ENCODE results near the gene DOK6. TPM values are rescaled to one million over a fixed set of nuclear protein-coding genes. Genes with fewer than 3 reads are reported as not detected.

DOK6 gene
- total RNA-seq, 3 donors from 2014 or later: 1.0 to 1.4 (median 1.3) TPM

DNA sequence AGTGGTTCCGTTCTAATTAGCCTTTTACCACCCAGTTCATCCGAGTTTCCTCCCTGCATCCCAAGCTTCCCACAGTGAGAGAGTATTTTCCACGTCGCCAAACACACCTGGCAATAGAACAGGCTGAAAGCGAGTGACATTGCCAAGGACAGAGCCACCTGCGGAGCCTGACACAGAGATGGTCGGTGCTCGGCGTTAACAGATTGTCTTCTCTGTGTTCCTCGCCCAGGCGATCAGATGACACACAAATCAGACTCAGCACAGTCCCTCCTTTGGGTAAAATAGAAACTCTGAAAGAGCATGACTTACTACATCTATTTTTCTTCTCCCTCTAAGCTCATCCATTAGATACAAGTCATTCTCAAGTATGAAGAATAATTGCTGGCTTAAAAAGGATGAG lies 439.3 kb downstream of the DOK6 start:
- Histone ChIP-seq H3K36me3 (no peaks in the 10 kb centered on the region), H3K27me3 (no peaks in the 10 kb centered on the region), H3K4me1 (no peaks in the 10 kb centered on the region), H3K4me3 (no peak overlapping the region), H3K27ac (no peak overlapping the region), H3K9me3 (no peaks in the 10 kb centered on the region)
- TF ChIP-seq, protein P1, sequence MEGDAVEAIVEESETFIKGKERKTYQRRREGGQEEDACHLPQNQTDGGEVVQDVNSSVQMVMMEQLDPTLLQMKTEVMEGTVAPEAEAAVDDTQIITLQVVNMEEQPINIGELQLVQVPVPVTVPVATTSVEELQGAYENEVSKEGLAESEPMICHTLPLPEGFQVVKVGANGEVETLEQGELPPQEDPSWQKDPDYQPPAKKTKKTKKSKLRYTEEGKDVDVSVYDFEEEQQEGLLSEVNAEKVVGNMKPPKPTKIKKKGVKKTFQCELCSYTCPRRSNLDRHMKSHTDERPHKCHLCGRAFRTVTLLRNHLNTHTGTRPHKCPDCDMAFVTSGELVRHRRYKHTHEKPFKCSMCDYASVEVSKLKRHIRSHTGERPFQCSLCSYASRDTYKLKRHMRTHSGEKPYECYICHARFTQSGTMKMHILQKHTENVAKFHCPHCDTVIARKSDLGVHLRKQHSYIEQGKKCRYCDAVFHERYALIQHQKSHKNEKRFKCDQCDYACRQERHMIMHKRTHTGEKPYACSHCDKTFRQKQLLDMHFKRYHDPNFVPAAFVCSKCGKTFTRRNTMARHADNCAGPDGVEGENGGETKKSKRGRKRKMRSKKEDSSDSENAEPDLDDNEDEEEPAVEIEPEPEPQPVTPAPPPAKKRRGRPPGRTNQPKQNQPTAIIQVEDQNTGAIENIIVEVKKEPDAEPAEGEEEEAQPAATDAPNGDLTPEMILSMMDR (IDR thresholded peaks at IDR 0.05): no peak
- TF ChIP-seq POLR2A (IDR thresholded peaks at IDR 0.05): no peak
- no peak for TF ChIP-seq POLR2AphosphoS5 (IDR thresholded peaks at IDR 0.05)
- DNase-seq (ENCODE audit: low spot score in 2 of 2): no peak
- intact Hi-C loops (cut with DNase I; ENCODE audit: low total_unique reads): no loop called here

DNA sequence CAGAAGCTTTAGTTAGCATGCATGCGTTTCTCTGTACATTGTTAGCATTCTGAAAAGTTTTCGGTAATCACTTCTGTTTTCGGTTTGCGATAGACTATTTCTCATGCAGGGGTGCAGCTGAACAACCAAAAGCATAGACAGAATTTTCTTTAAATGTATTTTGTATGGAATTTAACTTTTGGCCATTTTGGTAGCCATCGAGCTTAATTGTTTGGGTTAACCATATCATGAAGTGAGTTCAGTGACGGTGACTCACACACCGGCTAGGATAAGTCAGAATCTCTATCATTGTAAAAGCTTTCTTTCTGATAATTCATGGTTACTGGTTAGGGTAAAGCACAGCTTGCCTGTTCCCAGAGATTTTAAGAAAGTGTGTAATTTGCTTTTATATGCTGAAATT lies 439.8 kb downstream of the DOK6 start:
- no peaks in the 10 kb centered on the region for H3K4me1 ChIP-seq
- no peak overlapping the region for H3K27ac ChIP-seq
- no peak overlapping the region for H3K4me3 ChIP-seq
- H3K36me3 ChIP-seq: no peaks in the 10 kb centered on the region
- intact Hi-C loops (cut with DNase I; ENCODE audit: low total_unique reads): no loop called here
- TF ChIP-seq POLR2A (IDR thresholded peaks at IDR 0.05) (no peak), POLR2AphosphoS5 (IDR thresholded peaks at IDR 0.05) (no peak)
- TF ChIP-seq, protein P1 (IDR thresholded peaks at IDR 0.05): no peak
- H3K27me3 ChIP-seq: no peaks in the 10 kb centered on the region
- H3K9me3 ChIP-seq: no peaks in the 10 kb centered on the region
- no peak for DNase-seq (ENCODE audit: low spot score in 2 of 2)

DNA sequence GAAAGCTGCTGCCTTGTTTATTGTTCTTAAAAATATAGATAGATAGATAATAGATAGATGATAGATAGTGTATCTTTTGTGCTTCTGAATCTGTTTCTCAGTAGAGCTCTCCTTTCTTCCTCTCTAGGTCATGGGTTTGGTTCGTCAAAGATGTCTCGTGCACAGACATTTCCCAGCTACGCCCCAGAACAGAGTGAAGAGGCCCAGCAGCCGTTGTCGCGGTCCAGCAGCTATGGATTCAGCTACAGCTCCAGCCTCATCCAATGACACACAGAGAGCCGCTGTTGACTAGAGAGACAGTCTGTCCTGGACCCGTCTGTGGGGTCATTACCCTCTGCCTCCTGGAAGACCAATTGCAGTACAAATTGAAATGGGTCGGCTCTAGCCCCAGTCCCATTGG lies 440.4 kb downstream of the DOK6 start:
- intact Hi-C loops (cut with DNase I; ENCODE audit: low total_unique reads): no loop called here
- no peaks in the 10 kb centered on the region for H3K36me3 ChIP-seq
- no peak overlapping the region for H3K4me3 ChIP-seq
- no peak for DNase-seq (ENCODE audit: low spot score in 2 of 2)
- H3K27me3 ChIP-seq: no peaks in the 10 kb centered on the region
- no peaks in the 10 kb centered on the region for H3K4me1 ChIP-seq
- no peak overlapping the region for H3K27ac ChIP-seq
- H3K9me3 ChIP-seq: no peaks in the 10 kb centered on the region
- no peak for TF ChIP-seq POLR2AphosphoS5 (IDR thresholded peaks at IDR 0.05)

DNA sequence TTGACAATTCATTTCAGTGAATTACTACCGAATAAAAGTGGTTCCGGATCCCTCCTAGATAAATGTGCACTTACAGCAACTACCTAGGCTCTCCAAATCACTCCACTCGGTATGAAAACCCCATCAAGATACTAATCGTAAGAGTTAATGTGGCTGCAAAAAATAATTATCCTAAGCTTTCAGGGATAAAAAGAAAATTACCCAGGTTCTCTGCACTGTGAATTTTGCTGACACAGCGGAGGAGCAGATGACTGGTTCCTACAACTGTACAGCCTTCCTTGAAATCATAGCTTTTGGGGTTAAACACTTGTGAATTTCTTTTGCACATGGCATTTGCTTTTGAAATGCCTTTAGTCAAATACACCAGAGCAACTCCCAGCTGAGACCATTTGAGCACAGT lies 442.3 kb downstream of the DOK6 start:
- H3K4me3 ChIP-seq: no peak overlapping the region
- no peaks in the 10 kb centered on the region for H3K27me3 ChIP-seq
- no peaks in the 10 kb centered on the region for H3K9me3 ChIP-seq
- intact Hi-C loops (cut with DNase I; ENCODE audit: low total_unique reads): no loop called here
- H3K27ac ChIP-seq: no peak overlapping the region
- no peak for DNase-seq (ENCODE audit: low spot score in 2 of 2)
- TF ChIP-seq, protein P1 (IDR thresholded peaks at IDR 0.05): no peak
- no peak for TF ChIP-seq POLR2A (IDR thresholded peaks at IDR 0.05)
- TF ChIP-seq POLR2AphosphoS5 (IDR thresholded peaks at IDR 0.05): no peak
- H3K36me3 ChIP-seq: no peaks in the 10 kb centered on the region
- H3K4me1 ChIP-seq: no peaks in the 10 kb centered on the region

DNA sequence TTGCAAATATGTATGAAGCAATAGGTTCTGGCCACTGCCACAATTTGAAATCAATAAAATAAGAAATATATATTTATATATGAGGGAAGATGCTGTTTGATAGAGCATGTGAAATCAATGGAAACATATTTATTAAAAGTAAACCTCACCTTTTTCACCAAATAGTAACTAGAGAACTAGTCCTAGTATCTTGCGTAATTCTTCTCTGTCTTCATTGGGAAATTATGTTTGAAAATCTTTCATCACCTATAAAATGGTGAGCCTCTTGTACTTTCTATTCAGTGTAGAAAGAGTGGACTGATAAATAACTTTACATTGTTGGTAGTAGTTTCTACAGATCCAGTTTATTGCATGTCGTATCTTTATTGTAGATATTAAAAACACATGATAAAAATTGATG lies 444.0 kb downstream of the DOK6 start:
- no peaks in the 10 kb centered on the region for H3K9me3 ChIP-seq
- H3K4me1 ChIP-seq: no peaks in the 10 kb centered on the region
- H3K27ac ChIP-seq: no peak overlapping the region
- no peak overlapping the region for H3K4me3 ChIP-seq
- no peak for DNase-seq (ENCODE audit: low spot score in 2 of 2)
- intact Hi-C loops (cut with DNase I; ENCODE audit: low total_unique reads): no loop called here
- TF ChIP-seq POLR2AphosphoS5 (IDR thresholded peaks at IDR 0.05) (no peak), POLR2A (IDR thresholded peaks at IDR 0.05) (no peak)
- TF ChIP-seq, protein P1 (IDR thresholded peaks at IDR 0.05): no peak
- H3K36me3 ChIP-seq: no peaks in the 10 kb centered on the region
- H3K27me3 ChIP-seq: no peaks in the 10 kb centered on the region
